Stimulated activated CD4-positive, alpha-beta T cell treated with anti-CD3 and anti-CD28 coated beads, Interleukin-12 subunit alpha, Interleukin-12 subunit beta, amount 100 ng/mL, for 24 hours (primary cell): ENCODE measurements around the gene RND1.
"Not testable (repeated sequence)": the region's sequence is repeated elsewhere in the genome, so short reads cannot be mapped to it uniquely, and the experiment has no call there.

ENCODE experiments used
- DNase-seq, 2 experiments: peaks; one replicate each; pipeline ENCODE4 v3.0.0-alpha.2; 2020; ENCODE audit warnings: low read depth in 2 of 2

Gene RND1

GRCh38 chr12:48865281-48866051 lies at the start of gene RND1:
RND1 (minus strand) TSS chr12:48865870; CDS start chr12:48865767, 103 bp downstream.
- DNase-seq, result peak; percentile 70 to 78

- no peak for DNase-seq
Observed at GRCh38 chr12:48910196-48910595, 44.5 kb upstream of the RND1 start.

- DNase-seq, result not testable (repeated sequence)
Observed at GRCh38 chr12:48909698-48910097, 44.0 kb upstream of the RND1 start.

GRCh38 chr12:48907245-48907644 lies 41.6 kb upstream of the RND1 start:
- DNase-seq, result no peak

GRCh38 chr12:48903982-48904411 lies 38.3 kb upstream of the RND1 start:
- DNase-seq, result peak; percentile 63 to 75

GRCh38 chr12:48903363-48903981 lies 37.8 kb upstream of the RND1 start:
- DNase-seq, result no peak

GRCh38 chr12:48901278-48901677 lies 35.6 kb upstream of the RND1 start:
- no peak for DNase-seq

- no peak for DNase-seq
Observed at GRCh38 chr12:48899651-48900050, 34.0 kb upstream of the RND1 start.

GRCh38 chr12:48894271-48894670 lies 28.6 kb upstream of the RND1 start:
- no peak for DNase-seq

GRCh38 chr12:48890657-48891418 lies 25.2 kb upstream of the RND1 start:
- DNase-seq, result peak; percentile 46 to 64

- DNase-seq, result no peak
Observed at GRCh38 chr12:48889679-48890078, 24.0 kb upstream of the RND1 start.

GRCh38 chr12:48883305-48884161 lies 17.9 kb upstream of the RND1 start:
- DNase-seq, result no peak

- DNase-seq, result no peak
Observed at GRCh38 chr12:48882972-48883304, 17.3 kb upstream of the RND1 start.

GRCh38 chr12:48882315-48882687 lies 16.6 kb upstream of the RND1 start:
- DNase-seq, result no peak

- DNase-seq, result no peak
Observed at GRCh38 chr12:48881686-48882314, 16.1 kb upstream of the RND1 start.

GRCh38 chr12:48880647-48881046 lies 15.0 kb upstream of the RND1 start:
- DNase-seq, result no peak

- no peak for DNase-seq
Observed at GRCh38 chr12:48878548-48878947, 12.9 kb upstream of the RND1 start.

GRCh38 chr12:48875944-48876515 lies 10.4 kb upstream of the RND1 start:
- DNase-seq, result no peak

- not testable (repeated sequence) for DNase-seq
Observed at GRCh38 chr12:48873534-48873933, 7.9 kb upstream of the RND1 start.

GRCh38 chr12:48873096-48873495 lies 7.4 kb upstream of the RND1 start:
- no peak for DNase-seq

GRCh38 chr12:48869191-48869590 lies 3.5 kb upstream of the RND1 start:
- no peak for DNase-seq
